IMR-90 (cell line): ENCODE measurements around the gene ROCK2. TPM values are rescaled to one million over a fixed set of nuclear protein-coding genes. Genes with fewer than 3 reads are reported as not detected.

Experiments
- ATAC-seq: fragments of 200-7000 bp; cut with Tn5 transposase; 2 replicates; pipeline ENCODE4 v1.9.1; 2020; ENCODE audit warnings: low read depth, mild to moderate bottlenecking, moderate library complexity
- BruUV-seq: library from RNA; stranded (reverse); fragments of 400-500 nt; replicated peaks from 2 replicates; lab custom pipeline; 2021; lab: Mats Ljungman, UMichigan
- CTCF ChIA-PET: fragments of 300-600 bp; formaldehyde crosslinking; extraction: SDS; loops from one replicate; lab custom pipeline; 2021; ENCODE audit warnings: antibody characterized with exemption; lab: Yijun Ruan, JAX
- POLR2A ChIA-PET: fragments of 300-600 bp; sonication (Branson Sonifier 250); formaldehyde crosslinking; loops from one replicate; lab custom pipeline; 2022; ENCODE audit warnings: antibody characterized with exemption; ENCODE audit not compliant: unreplicated experiment; lab: Charles Lee
- DNase-seq: peaks from one replicate; pipeline ENCODE4 v3.0.0; 2013
- H2AFZ ChIP-seq: replicated peaks from 2 replicates; pipeline ENCODE3; 2013; ENCODE audit warnings: low read length, mild to moderate bottlenecking; ENCODE audit not compliant: poor library complexity
- H2AK5ac ChIP-seq: 2 replicates; pipeline ENCODE4 v1.6.1; 2013; ENCODE audit warnings: low read depth, low read length, inconsistent platforms
- H2AK9ac ChIP-seq: replicated peaks from 2 replicates; pipeline ENCODE3; 2013; ENCODE audit warnings: mild to moderate bottlenecking, low read depth, low read length, moderate library complexity; ENCODE audit not compliant: poor library complexity
- H2BK120ac ChIP-seq: 2 replicates; pipeline ENCODE4 v1.6.1; 2013; ENCODE audit warnings: low read depth, low read length, inconsistent platforms
- H2BK15ac ChIP-seq: 3 replicates; pipeline ENCODE4 v1.6.1; 2013; ENCODE audit warnings: low read depth, low read length, inconsistent platforms
- H2BK20ac ChIP-seq: 2 replicates; pipeline ENCODE4 v1.6.1; 2013; ENCODE audit warnings: low read depth, mild to moderate bottlenecking, inconsistent platforms, low read length, moderate library complexity
- H2BK5ac ChIP-seq: 2 replicates; pipeline ENCODE4 v1.6.1; 2013; ENCODE audit warnings: mild to moderate bottlenecking, low read depth, low read length, inconsistent platforms; ENCODE audit not compliant: poor library complexity, severe bottlenecking
- H3K14ac ChIP-seq: replicated peaks from 2 replicates; pipeline ENCODE4 v1.6.1; 2013; ENCODE audit warnings: low read depth, low read length, inconsistent platforms
- H3K18ac ChIP-seq: 2 replicates; pipeline ENCODE4 v1.6.1; 2013; ENCODE audit warnings: low read depth, low read length, control low read depth
- H3K23ac ChIP-seq: 2 replicates; pipeline ENCODE4 v1.6.1; 2013; ENCODE audit warnings: low read depth, low read length, inconsistent platforms
- H3K27ac ChIP-seq: 2 replicates; pipeline ENCODE4 v1.5.1; 2013; ENCODE audit warnings: mild to moderate bottlenecking, control low read depth, low read length; ENCODE audit not compliant: insufficient read depth
- H3K27me3 ChIP-seq: 2 replicates; pipeline ENCODE4 v1.6.1; 2013; ENCODE audit warnings: low read length; ENCODE audit not compliant: control insufficient read depth, insufficient read depth
- H3K36me3 ChIP-seq: 2 replicates; pipeline ENCODE4 v1.6.1; 2013; ENCODE audit warnings: low read length, mixed read lengths; ENCODE audit not compliant: control insufficient read depth, insufficient read depth
- H3K4ac ChIP-seq: 2 replicates; pipeline ENCODE4 v1.6.1; 2013; ENCODE audit warnings: low read depth, low read length, inconsistent platforms
- H3K4me1 ChIP-seq: 2 replicates; pipeline ENCODE4 v1.6.1; 2013; ENCODE audit warnings: low read length, mixed read lengths; ENCODE audit not compliant: control insufficient read depth, insufficient read depth
- H3K4me2 ChIP-seq: 2 replicates; pipeline ENCODE4 v1.6.1; 2013; ENCODE audit warnings: low read depth, mild to moderate bottlenecking, control low read depth, low read length, moderate library complexity
- H3K4me3 ChIP-seq: 2 replicates; pipeline ENCODE4 v1.5.1; 2013; ENCODE audit warnings: low read depth, mild to moderate bottlenecking, control low read depth, low read length, moderate library complexity; ENCODE audit not compliant: insufficient read depth
- H3K56ac ChIP-seq: 2 replicates; pipeline ENCODE4 v1.6.1; 2013; ENCODE audit warnings: low read length, inconsistent platforms; ENCODE audit not compliant: insufficient read depth; ENCODE audit errors: extremely low read depth
- H3K79me1 ChIP-seq, 2 experiments: 2 replicates each; pipeline ENCODE4 v1.6.1; 2013; ENCODE audit warnings: low read length in 2 of 2, inconsistent platforms in 1 of 2, low read depth in 1 of 2
- H3K9ac ChIP-seq: 2 replicates; pipeline ENCODE4 v1.6.1; 2013; ENCODE audit warnings: low read depth, low read length, control low read depth
- H3K9me1 ChIP-seq: 2 replicates; pipeline ENCODE4 v1.6.1; 2013; ENCODE audit warnings: low read length, inconsistent platforms; ENCODE audit not compliant: insufficient read depth
- H3K9me3 ChIP-seq: 2 replicates; pipeline ENCODE4 v1.6.1; 2013; ENCODE audit warnings: low read length; ENCODE audit not compliant: control insufficient read depth, insufficient read depth
- H4K20me1 ChIP-seq: 2 replicates; pipeline ENCODE4 v1.6.1; 2013; ENCODE audit warnings: low read length, inconsistent platforms; ENCODE audit not compliant: insufficient read depth
- H4K5ac ChIP-seq: 2 replicates; pipeline ENCODE4 v1.6.1; 2013; ENCODE audit warnings: mild to moderate bottlenecking, low read depth, low read length, control low read depth
- H4K8ac ChIP-seq, 2 experiments: 2 replicates each; pipeline ENCODE4 v1.6.1; 2013; ENCODE audit warnings: low read depth in 2 of 2, low read length in 2 of 2, control low read depth in 1 of 2, inconsistent platforms in 1 of 2
- H4K91ac ChIP-seq: 2 replicates; pipeline ENCODE4 v1.6.1; 2013; ENCODE audit warnings: low read depth, low read length, inconsistent platforms; ENCODE audit not compliant: insufficient read depth
- BHLHE40 ChIP-seq: fragments of 150-350 bp; IDR thresholded peaks from 2 replicates; pipeline ENCODE4 v1.6.1; 2016; ENCODE audit warnings: mild to moderate bottlenecking, low read depth, low read length
- CEBPB ChIP-seq: IDR thresholded peaks from 2 replicates; pipeline ENCODE4 v1.6.1; 2012; ENCODE audit warnings: low read depth, low read length, improper control_type of control experiment
- CHD1 ChIP-seq: IDR thresholded peaks from 2 replicates; pipeline ENCODE4 v1.6.1; 2012; ENCODE audit warnings: low read depth, low read length, improper control_type of control experiment
- MAFK ChIP-seq: IDR thresholded peaks from 2 replicates; pipeline ENCODE4 v1.6.1; 2012; ENCODE audit warnings: low read depth, low read length, improper control_type of control experiment
- MAZ ChIP-seq: IDR thresholded peaks from 2 replicates; pipeline ENCODE4 v1.6.1; 2012; ENCODE audit warnings: low read depth, mild to moderate bottlenecking, low read length, improper control_type of control experiment, moderate library complexity, borderline replicate concordance
- MXI1 ChIP-seq: IDR thresholded peaks from 2 replicates; pipeline ENCODE4 v1.6.1; 2012; ENCODE audit warnings: low read depth, mild to moderate bottlenecking, low read length, moderate library complexity, borderline replicate concordance
- NFE2L2 ChIP-seq: fragments of 150-350 bp; IDR thresholded peaks from 2 replicates; pipeline ENCODE4 v1.6.1; 2016; ENCODE audit warnings: low read depth, mild to moderate bottlenecking, low read length
- POLR2A ChIP-seq: IDR thresholded peaks from 2 replicates; pipeline ENCODE4 v1.6.1; 2012; ENCODE audit warnings: mild to moderate bottlenecking, low read depth, low read length
- RCOR1 ChIP-seq: IDR thresholded peaks from 2 replicates; pipeline ENCODE4 v1.6.1; 2012; ENCODE audit warnings: mild to moderate bottlenecking, low read length, improper control_type of control experiment; ENCODE audit not compliant: insufficient replicate concordance
- RFX5 ChIP-seq: IDR thresholded peaks from 2 replicates; pipeline ENCODE4 v1.8.0; 2012; ENCODE audit warnings: low read depth, mild to moderate bottlenecking, low read length, moderate library complexity
- SMC3 ChIP-seq: fragments of 150-350 bp; IDR thresholded peaks from 2 replicates; pipeline ENCODE4 v1.6.1; 2016; ENCODE audit warnings: low read depth, mild to moderate bottlenecking, antibody characterized with exemption, low read length, moderate library complexity
- WGBS, 2 experiments: methylation state at CpG; one replicate each; pipeline versions ENCODE4 v1.1.5 to v1.1.7; 2013; ENCODE audit warnings: missing lambda C conversion rate in 2 of 2; ENCODE audit not compliant: insufficient read length in 1 of 2; ENCODE audit errors: extremely low coverage in 2 of 2; 5-methylcytosine and 5-hydroxymethylcytosine counted together
- dilution Hi-C: fragments of 300-500 bp; cut with HindIII; formaldehyde crosslinking; loops from one replicate; pipeline ENCODE4 v1.14.3; 2018; ENCODE audit warnings: low sequenced_read_pairs; ENCODE audit not compliant: unreplicated experiment
- in situ Hi-C: fragments of 300-500 bp; cut with MboI; formaldehyde crosslinking; loops from 3 replicates; pipeline ENCODE4 v1.14.3; 2019; ENCODE audit warnings: low sequenced_read_pairs, inconsistent platforms, mixed read lengths
- intact Hi-C: fragments of 100-400 bp; cut with micrococcal nuclease; formaldehyde crosslinking; loops from 2 replicates; pipeline ENCODE4 v1.10.0; 2022
- polyA plus RNA-seq, 3 experiments: library from polyadenylated mRNA; depleted of rRNA; stranded (reverse); fragments of >200 nt; gene quantifications; 2 replicates each; pipeline ENCODE4 v1.2.3, GENCODE V29; 2012; ENCODE audit warnings: low replicate concordance in 1 of 3
- total RNA-seq: library from RNA; depleted of rRNA; stranded (reverse); fragments of >200 nt; gene quantifications from 2 replicates; pipeline ENCODE4 v1.2.3, GENCODE V29; 2012
- TF ChIP-seq, protein P1 (sequence below): fragments of 150-350 bp; IDR thresholded peaks from 2 replicates; pipeline ENCODE4 v1.6.1; 2016; ENCODE audit warnings: low read depth, mild to moderate bottlenecking, low read length, moderate library complexity, borderline replicate concordance
- TF ChIP-seq, protein P2 (sequence below): fragments of 150-350 bp; IDR thresholded peaks from 2 replicates; pipeline ENCODE4 v1.6.1; 2017; ENCODE audit warnings: mild to moderate bottlenecking, antibody characterized with exemption, low read length, low read depth
- TF ChIP-seq, protein P3 (sequence below): conservative IDR thresholded peaks from 2 replicates; pipeline ENCODE4 v1.5.1; 2012; ENCODE audit warnings: mild to moderate bottlenecking, low read depth, low read length, improper control_type of control experiment

The ROCK2 gene
- total and polyA plus RNA-seq, 2 of the 4 experiments (the other 2 are of a cell fraction) = 9.0 to 28.3 TPM

DNA sequence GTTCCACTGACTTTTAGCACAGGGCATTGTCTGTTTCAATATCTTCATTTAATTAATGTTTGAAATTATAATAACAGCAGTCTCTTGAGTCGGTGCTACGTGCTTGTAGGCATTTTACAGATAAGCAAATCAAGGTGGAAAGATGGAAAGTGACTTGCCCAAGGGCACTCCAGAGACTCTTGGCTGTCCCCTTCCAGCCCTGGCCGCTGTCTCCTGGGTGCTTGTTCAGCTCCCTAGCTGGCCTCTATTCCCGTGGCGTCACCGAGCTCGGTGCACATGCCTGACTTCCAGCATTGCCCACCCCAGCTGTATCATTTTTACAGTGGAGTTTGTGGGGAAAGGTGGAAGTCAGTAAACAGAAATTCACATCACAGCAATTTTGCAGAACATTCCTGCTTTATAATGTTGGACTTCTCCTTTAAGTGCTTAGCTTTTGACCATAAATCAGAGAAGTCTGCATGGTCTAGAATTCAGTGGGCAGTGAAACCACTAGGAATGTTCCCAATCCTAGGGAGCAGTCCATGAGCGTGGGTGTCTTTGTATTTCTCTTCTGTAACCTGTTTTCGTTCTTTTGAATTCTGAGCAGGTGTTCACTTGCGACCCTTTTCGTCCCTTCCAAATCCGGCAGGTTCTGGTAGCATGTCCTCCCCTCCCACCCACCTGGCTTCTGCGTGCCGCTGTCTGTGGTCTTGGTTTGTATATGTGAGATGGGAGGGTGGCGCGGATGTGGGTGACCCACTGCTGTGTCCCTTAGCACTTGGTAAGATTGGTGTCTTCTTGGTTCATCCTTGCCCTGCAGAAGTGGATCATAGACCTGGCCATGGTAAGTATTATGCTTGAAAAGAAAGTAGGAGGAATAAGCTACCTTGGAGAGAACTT is 180.8 kb downstream of the ROCK2 start:
- no peak for ATAC-seq
- peaks cover 2% of the 10 kb centered on the region; the same call in 1 of the 2 replicates for H3K9me1 ChIP-seq
- no peak overlapping the region for H3K56ac ChIP-seq
- no peak overlapping the region for H3K4me2 ChIP-seq
- no peak overlapping the region for H3K23ac ChIP-seq
- no peak overlapping the region for H4K91ac ChIP-seq
- in situ Hi-C loops = no loop called here
- H4K8ac ChIP-seq = no peak overlapping the region
- H3K27me3 ChIP-seq = no peaks in the 10 kb centered on the region
- peaks cover 2% of the 10 kb centered on the region for H3K36me3 ChIP-seq
- ChIA-PET POLR2A (interaction anchor here (0.6 kb wide), 1 partner anchor 9 kb away, joined by 3 read pairs; the partner anchor contains the start of gene SLC66A3), CTCF (interaction anchor here (0.6 to 1.0 kb wide), 6 partner anchors 36 to 288 kb away, joined by 3 read pairs; no protein-coding TSS in a partner anchor)
- H3K9ac ChIP-seq = no peak overlapping the region
- no TSS peak for BruUV-seq
- no peaks in the 10 kb centered on the region for H3K79me1 ChIP-seq
- H3K18ac ChIP-seq = no peak overlapping the region
- no peak overlapping the region for H4K5ac ChIP-seq
- no peak overlapping the region for H3K14ac ChIP-seq
- no CpG with 5 or more reads among the region's 16 CpGs for WGBS, 2 experiments
- intact Hi-C loops = no loop called here
- H3K9me3 ChIP-seq = no peaks in the 10 kb centered on the region
- no peak overlapping the region for H3K4me3 ChIP-seq
- no peak overlapping the region for H2BK15ac ChIP-seq
- no peak overlapping the region for H2BK5ac ChIP-seq
- no peak overlapping the region for H3K4ac ChIP-seq
- H2BK120ac ChIP-seq = no peak overlapping the region
- no peak overlapping the region for H3K27ac ChIP-seq
- no peak overlapping the region for H2AK9ac ChIP-seq
- DNase-seq = no peak
- no peak overlapping the region for H2AK5ac ChIP-seq
- H2AFZ ChIP-seq = no peak overlapping the region
- no peaks in the 10 kb centered on the region for H3K4me1 ChIP-seq
- dilution Hi-C loops = no loop called here
- H2BK20ac ChIP-seq = no peak overlapping the region
- no peaks in the 10 kb centered on the region for H4K20me1 ChIP-seq
- TF ChIP-seq MAZ (no peak), POLR2A (no peak), MXI1 (no peak), RCOR1 (no peak), BHLHE40 (no peak), RFX5 (no peak), CEBPB (no peak), CHD1 (no peak), SMC3 (no peak), MAFK (no peak), NFE2L2 (no peak)
- TF ChIP-seq, protein P1, sequence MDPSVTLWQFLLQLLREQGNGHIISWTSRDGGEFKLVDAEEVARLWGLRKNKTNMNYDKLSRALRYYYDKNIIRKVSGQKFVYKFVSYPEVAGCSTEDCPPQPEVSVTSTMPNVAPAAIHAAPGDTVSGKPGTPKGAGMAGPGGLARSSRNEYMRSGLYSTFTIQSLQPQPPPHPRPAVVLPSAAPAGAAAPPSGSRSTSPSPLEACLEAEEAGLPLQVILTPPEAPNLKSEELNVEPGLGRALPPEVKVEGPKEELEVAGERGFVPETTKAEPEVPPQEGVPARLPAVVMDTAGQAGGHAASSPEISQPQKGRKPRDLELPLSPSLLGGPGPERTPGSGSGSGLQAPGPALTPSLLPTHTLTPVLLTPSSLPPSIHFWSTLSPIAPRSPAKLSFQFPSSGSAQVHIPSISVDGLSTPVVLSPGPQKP = no peak
- TF ChIP-seq, protein P2, sequence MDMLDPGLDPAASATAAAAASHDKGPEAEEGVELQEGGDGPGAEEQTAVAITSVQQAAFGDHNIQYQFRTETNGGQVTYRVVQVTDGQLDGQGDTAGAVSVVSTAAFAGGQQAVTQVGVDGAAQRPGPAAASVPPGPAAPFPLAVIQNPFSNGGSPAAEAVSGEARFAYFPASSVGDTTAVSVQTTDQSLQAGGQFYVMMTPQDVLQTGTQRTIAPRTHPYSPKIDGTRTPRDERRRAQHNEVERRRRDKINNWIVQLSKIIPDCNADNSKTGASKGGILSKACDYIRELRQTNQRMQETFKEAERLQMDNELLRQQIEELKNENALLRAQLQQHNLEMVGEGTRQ = no peak
- TF ChIP-seq, protein P3, sequence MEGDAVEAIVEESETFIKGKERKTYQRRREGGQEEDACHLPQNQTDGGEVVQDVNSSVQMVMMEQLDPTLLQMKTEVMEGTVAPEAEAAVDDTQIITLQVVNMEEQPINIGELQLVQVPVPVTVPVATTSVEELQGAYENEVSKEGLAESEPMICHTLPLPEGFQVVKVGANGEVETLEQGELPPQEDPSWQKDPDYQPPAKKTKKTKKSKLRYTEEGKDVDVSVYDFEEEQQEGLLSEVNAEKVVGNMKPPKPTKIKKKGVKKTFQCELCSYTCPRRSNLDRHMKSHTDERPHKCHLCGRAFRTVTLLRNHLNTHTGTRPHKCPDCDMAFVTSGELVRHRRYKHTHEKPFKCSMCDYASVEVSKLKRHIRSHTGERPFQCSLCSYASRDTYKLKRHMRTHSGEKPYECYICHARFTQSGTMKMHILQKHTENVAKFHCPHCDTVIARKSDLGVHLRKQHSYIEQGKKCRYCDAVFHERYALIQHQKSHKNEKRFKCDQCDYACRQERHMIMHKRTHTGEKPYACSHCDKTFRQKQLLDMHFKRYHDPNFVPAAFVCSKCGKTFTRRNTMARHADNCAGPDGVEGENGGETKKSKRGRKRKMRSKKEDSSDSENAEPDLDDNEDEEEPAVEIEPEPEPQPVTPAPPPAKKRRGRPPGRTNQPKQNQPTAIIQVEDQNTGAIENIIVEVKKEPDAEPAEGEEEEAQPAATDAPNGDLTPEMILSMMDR = no peak
